ENCODE data around the gene GPC4.

GPC4 gene

GRCh38 chrX:133444952-133445831 lies 29.9 kb upstream of the GPC4 start (continued):
- TF ChIP-seq, protein P1, sequence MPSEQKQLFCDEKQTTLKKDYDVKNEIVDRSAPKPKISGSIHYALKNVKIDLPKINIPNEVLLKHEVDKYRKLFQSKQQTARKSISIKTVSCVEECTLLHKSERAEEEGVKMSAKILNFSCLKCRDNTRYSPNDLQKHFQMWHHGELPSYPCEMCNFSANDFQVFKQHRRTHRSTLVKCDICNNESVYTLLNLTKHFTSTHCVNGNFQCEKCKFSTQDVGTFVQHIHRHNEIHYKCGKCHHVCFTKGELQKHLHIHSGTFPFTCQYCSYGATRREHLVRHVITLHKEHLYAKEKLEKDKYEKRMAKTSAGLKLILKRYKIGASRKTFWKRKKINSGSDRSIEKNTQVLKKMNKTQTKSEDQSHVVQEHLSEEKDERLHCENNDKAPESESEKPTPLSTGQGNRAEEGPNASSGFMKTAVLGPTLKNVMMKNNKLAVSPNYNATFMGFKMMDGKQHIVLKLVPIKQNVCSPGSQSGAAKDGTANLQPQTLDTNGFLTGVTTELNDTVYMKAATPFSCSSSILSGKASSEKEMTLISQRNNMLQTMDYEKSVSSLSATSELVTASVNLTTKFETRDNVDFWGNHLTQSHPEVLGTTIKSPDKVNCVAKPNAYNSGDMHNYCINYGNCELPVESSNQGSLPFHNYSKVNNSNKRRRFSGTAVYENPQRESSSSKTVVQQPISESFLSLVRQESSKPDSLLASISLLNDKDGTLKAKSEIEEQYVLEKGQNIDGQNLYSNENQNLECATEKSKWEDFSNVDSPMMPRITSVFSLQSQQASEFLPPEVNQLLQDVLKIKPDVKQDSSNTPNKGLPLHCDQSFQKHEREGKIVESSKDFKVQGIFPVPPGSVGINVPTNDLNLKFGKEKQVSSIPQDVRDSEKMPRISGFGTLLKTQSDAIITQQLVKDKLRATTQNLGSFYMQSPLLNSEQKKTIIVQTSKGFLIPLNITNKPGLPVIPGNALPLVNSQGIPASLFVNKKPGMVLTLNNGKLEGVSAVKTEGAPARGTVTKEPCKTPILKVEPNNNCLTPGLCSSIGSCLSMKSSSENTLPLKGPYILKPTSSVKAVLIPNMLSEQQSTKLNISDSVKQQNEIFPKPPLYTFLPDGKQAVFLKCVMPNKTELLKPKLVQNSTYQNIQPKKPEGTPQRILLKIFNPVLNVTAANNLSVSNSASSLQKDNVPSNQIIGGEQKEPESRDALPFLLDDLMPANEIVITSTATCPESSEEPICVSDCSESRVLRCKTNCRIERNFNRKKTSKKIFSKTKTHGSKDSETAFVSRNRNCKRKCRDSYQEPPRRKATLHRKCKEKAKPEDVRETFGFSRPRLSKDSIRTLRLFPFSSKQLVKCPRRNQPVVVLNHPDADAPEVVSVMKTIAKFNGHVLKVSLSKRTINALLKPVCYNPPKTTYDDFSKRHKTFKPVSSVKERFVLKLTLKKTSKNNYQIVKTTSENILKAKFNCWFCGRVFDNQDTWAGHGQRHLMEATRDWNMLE (tag by site-specific recombination; conservative IDR thresholded peaks at IDR 0.05; ENCODE audit: low read depth): peak; percentile 30; the same call in 1 of the 2 replicates
- peak; percentile 35; the same call in 1 of the 2 replicates for TF ChIP-seq ZBTB8A (tag by site-specific recombination; IDR thresholded peaks at IDR 0.05)
- TF ChIP-seq, protein P2, sequence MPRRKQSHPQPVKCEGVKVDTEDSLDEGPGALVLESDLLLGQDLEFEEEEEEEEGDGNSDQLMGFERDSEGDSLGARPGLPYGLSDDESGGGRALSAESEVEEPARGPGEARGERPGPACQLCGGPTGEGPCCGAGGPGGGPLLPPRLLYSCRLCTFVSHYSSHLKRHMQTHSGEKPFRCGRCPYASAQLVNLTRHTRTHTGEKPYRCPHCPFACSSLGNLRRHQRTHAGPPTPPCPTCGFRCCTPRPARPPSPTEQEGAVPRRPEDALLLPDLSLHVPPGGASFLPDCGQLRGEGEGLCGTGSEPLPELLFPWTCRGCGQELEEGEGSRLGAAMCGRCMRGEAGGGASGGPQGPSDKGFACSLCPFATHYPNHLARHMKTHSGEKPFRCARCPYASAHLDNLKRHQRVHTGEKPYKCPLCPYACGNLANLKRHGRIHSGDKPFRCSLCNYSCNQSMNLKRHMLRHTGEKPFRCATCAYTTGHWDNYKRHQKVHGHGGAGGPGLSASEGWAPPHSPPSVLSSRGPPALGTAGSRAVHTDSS (tag by site-specific recombination; IDR thresholded peaks at IDR 0.05): no peak
- TF ChIP-seq, protein P3, sequence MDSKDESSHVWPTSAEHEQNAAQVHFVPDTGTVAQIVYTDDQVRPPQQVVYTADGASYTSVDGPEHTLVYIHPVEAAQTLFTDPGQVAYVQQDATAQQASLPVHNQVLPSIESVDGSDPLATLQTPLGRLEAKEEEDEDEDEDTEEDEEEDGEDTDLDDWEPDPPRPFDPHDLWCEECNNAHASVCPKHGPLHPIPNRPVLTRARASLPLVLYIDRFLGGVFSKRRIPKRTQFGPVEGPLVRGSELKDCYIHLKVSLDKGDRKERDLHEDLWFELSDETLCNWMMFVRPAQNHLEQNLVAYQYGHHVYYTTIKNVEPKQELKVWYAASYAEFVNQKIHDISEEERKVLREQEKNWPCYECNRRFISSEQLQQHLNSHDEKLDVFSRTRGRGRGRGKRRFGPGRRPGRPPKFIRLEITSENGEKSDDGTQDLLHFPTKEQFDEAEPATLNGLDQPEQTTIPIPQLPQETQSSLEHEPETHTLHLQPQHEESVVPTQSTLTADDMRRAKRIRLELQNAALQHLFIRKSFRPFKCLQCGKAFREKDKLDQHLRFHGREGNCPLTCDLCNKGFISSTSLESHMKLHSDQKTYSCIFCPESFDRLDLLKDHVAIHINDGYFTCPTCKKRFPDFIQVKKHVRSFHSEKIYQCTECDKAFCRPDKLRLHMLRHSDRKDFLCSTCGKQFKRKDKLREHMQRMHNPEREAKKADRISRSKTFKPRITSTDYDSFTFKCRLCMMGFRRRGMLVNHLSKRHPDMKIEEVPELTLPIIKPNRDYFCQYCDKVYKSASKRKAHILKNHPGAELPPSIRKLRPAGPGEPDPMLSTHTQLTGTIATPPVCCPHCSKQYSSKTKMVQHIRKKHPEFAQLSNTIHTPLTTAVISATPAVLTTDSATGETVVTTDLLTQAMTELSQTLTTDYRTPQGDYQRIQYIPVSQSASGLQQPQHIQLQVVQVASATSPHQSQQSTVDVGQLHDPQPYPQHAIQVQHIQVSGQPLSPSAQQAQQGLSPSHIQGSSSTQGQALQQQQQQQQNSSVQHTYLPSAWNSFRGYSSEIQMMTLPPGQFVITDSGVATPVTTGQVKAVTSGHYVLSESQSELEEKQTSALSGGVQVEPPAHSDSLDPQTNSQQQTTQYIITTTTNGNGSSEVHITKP (tag by site-specific recombination; IDR thresholded peaks at IDR 0.05): peak; percentile 98

DNA sequence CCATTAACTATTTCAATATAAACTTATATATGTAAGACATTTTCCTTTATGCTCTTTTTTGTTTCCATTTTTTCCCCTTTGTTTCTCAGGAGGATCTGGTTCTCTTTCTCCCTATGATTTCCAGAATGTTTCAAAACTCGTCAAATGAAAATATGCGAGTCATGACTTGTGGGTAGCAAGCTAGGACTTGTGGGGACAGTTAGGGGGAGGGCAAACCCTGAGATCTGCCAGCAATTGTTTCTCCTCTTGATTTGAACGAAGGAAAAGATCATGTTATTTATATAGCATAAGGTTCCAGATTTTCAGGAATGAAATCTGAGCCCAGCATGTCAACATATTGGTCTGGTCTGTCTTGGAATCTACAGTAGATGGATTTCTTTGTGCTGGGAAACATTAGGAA lies 28.9 kb upstream of the GPC4 start:
- POLR2A ChIA-PET: no interaction called here
- H3K4me3 ChIP-seq (ENCODE audit: low read depth, low read length): no peak overlapping the region
- H3K4me1 ChIP-seq (ENCODE audit: control insufficient read depth, insufficient read depth, low read length): no peaks in the 10 kb centered on the region
- H3K27ac ChIP-seq (ENCODE audit: extremely low read depth, low read depth, low read length): no peak overlapping the region
- no peaks in the 10 kb centered on the region for H3K9me3 ChIP-seq (ENCODE audit: control insufficient read depth, insufficient read depth, low read depth, low read length)
- CTCF ChIA-PET: no interaction called here
- no peaks in the 10 kb centered on the region for H3K36me3 ChIP-seq (ENCODE audit: control insufficient read depth in 2 of 2, insufficient read depth in 1 of 2, low read length in 2 of 2)
- no peak for TF ChIP-seq ZNF133 (tag by site-specific recombination; IDR thresholded peaks at IDR 0.05)
- no peak for TF ChIP-seq ZNF174 (tag by site-specific recombination; IDR thresholded peaks at IDR 0.05)
- TF ChIP-seq, protein P4, sequence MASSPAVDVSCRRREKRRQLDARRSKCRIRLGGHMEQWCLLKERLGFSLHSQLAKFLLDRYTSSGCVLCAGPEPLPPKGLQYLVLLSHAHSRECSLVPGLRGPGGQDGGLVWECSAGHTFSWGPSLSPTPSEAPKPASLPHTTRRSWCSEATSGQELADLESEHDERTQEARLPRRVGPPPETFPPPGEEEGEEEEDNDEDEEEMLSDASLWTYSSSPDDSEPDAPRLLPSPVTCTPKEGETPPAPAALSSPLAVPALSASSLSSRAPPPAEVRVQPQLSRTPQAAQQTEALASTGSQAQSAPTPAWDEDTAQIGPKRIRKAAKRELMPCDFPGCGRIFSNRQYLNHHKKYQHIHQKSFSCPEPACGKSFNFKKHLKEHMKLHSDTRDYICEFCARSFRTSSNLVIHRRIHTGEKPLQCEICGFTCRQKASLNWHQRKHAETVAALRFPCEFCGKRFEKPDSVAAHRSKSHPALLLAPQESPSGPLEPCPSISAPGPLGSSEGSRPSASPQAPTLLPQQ (tag by site-specific recombination; IDR thresholded peaks at IDR 0.05): no peak
- TF ChIP-seq ZNF112 (tag by site-specific recombination; IDR thresholded peaks at IDR 0.05): no peak
- TF ChIP-seq, protein P5, sequence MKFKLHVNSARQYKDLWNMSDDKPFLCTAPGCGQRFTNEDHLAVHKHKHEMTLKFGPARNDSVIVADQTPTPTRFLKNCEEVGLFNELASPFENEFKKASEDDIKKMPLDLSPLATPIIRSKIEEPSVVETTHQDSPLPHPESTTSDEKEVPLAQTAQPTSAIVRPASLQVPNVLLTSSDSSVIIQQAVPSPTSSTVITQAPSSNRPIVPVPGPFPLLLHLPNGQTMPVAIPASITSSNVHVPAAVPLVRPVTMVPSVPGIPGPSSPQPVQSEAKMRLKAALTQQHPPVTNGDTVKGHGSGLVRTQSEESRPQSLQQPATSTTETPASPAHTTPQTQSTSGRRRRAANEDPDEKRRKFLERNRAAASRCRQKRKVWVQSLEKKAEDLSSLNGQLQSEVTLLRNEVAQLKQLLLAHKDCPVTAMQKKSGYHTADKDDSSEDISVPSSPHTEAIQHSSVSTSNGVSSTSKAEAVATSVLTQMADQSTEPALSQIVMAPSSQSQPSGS (tag by site-specific recombination; IDR thresholded peaks at IDR 0.05; ENCODE audit: low read depth): no peak
- TF ChIP-seq ZNF280D (tag by site-specific recombination; IDR thresholded peaks at IDR 0.05): no peak
- no peak for TF ChIP-seq ZNF76 (tag by site-specific recombination; IDR thresholded peaks at IDR 0.05; ENCODE audit: borderline replicate concordance, low read depth)
- TF ChIP-seq KLF9 (tag by site-specific recombination; IDR thresholded peaks at IDR 0.05; ENCODE audit: low read depth): no peak
- TF ChIP-seq, protein P6, sequence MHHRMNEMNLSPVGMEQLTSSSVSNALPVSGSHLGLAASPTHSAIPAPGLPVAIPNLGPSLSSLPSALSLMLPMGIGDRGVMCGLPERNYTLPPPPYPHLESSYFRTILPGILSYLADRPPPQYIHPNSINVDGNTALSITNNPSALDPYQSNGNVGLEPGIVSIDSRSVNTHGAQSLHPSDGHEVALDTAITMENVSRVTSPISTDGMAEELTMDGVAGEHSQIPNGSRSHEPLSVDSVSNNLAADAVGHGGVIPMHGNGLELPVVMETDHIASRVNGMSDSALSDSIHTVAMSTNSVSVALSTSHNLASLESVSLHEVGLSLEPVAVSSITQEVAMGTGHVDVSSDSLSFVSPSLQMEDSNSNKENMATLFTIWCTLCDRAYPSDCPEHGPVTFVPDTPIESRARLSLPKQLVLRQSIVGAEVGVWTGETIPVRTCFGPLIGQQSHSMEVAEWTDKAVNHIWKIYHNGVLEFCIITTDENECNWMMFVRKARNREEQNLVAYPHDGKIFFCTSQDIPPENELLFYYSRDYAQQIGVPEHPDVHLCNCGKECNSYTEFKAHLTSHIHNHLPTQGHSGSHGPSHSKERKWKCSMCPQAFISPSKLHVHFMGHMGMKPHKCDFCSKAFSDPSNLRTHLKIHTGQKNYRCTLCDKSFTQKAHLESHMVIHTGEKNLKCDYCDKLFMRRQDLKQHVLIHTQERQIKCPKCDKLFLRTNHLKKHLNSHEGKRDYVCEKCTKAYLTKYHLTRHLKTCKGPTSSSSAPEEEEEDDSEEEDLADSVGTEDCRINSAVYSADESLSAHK (tag by site-specific recombination; IDR thresholded peaks at IDR 0.05): no peak
- TF ChIP-seq ZNF48 (tag by site-specific recombination; IDR thresholded peaks at IDR 0.05): no peak
- no peak for TF ChIP-seq ZNF544 (tag by site-specific recombination; IDR thresholded peaks at IDR 0.05)

All from HEK293 (cell line).